IPS-11a (cell line): ENCODE data around the gene POPDC3.
"Not testable (repeated sequence)": the region's sequence is repeated elsewhere in the genome, so short reads cannot be mapped to it uniquely, and the experiment has no call there.

Experiments
- H3K4me3 ChIP-seq: one replicate; pipeline ENCODE4 v1.5.1; 2013; ENCODE audit warnings: low read depth, low read length, control low read depth

Gene POPDC3, protein sequence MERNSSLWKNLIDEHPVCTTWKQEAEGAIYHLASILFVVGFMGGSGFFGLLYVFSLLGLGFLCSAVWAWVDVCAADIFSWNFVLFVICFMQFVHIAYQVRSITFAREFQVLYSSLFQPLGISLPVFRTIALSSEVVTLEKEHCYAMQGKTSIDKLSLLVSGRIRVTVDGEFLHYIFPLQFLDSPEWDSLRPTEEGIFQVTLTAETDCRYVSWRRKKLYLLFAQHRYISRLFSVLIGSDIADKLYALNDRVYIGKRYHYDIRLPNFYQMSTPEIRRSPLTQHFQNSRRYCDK

DNA sequence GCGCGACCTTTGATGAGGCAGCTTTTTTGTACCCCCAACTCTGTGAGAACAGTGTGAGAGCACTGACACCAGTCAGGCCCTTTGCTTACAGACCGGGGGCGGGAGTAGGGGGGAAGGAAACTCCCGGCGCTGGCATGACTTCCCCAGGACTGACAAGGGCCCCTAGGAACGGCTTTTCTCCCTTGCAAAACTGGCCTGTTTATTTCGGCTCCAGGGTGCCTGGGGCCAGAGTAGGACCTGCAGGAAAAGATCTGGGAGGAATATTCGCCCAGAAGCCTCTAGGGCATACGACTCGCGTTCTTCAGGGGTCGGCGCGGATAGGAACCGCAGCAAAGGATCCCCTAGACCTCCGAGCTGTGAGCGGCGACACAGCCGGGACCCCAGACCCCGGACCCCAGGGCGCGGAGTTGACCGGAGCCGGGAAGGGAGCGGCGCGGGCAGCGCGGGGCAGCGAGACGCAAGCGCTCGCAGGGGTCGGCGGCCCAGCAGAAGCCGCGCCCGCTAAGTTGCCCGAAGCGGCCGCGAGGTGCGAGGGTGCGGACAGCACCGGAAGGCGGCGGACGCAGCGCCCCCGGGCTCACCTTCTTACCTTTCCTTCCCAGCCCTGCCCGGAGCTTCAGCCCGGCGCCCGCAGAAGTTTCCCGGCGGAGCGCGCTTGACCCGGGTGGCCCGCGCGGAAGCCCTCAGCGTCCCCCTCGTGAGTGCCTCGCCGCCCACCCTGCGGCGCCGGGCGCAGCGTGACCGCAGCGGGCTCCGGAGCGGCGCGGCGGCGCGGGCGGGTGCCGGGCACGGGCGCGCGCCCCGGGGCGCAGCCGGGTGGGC lies at the start of gene POPDC3:
Gene POPDC3 (minus strand): TSS at position 771 of the 822 bp plus-strand sequence. CDS start 18,105 bp downstream, outside the sequence.
- H3K4me3 ChIP-seq = peak within 1 kb of the TSS; percentile 50

DNA sequence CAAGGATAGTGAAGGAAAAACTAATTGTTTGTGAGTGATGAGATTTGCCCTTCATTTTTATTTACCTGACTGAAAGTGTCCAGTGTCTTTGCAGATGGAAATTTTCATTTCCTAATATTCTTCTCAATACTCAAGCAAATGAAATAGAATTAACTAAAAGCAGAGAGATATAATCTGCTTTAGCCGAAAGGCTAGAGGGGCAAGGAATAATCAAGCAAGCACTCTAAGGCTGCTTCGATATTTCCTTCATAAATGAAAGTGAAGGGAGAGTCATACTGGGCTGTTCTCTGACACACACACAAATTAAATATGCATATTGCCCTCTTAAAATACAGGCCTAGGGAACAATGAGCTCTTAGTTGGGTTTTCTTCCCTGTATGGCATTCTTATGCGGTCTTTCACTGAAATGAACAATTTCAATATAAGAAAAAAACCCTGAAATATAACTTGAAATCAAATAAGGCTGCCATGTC lies 47.5 kb upstream of the POPDC3 start:
- H3K4me3 ChIP-seq = no peak overlapping the region

DNA sequence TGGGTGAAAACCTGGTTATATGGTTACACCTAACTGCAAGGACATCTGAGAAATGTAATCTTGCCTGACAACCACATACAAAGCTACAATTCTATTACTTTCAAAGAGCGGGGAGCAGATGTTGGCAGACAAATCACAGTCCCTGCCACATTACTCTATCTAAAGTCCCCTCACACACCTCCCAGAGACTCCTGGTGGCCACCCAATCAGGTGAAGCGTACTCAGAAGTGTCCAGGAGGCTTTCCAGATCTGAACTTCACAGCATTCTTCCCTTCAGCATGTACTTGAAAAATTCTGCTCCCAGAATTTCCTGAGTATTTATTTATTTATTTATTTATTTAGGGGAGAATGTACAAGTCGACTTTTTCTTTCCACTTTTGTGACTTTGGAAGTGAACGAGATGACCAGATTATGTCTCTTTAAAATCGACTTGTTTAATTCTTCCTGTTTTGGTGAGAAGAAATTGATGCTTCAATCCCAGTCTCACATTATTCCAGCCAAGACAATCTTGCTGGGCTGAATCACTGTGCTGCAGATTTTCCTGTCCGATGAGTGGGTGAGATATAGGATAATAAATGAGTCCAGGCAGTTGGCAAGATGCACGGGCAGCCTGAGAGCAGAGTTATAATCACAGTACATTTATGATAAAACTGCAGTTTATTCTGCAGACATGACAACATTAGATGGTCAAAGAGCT lies 46.9 kb upstream of the POPDC3 start:
- no peak overlapping the region for H3K4me3 ChIP-seq

DNA sequence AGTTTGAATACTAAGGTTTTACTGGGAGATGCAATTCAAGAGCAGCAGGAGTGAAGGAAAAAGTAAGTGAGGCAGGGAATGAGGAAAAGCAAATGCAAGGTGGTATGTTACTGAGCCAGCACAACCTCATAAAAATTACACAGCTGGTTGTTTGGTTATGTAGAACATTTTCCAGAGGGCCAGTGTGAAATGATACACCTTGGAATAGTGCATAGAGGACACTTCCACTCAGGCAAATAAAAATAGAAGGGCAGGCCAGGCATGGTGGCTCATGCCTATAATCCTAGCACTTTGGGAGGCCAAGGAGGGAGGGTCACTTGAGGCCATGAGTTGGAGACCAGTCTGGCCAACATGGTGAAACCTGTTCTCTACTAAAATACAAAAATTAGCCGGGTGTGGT lies 43.4 kb upstream of the POPDC3 start:
- H3K4me3 ChIP-seq = no peak overlapping the region

DNA sequence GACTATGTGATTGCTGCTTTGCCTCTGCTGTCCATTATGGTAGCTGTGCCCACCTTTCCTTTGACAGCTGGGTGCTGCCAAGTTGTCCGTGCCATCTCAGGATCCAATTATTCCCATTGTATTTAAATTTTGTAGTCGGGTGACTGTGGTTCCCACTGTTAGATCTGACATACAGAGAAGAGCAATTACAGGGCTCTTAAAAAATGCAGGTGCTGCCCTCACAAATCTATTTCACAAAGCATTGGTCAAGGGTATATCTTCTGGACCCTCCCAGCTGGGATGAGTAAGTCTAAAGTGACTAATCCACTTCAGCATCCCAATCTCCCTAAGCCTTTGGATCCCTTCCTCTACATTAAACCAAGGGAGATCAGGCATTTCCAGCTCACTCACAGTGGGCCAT lies 41.4 kb upstream of the POPDC3 start:
- H3K4me3 ChIP-seq = not testable (repeated sequence)

DNA sequence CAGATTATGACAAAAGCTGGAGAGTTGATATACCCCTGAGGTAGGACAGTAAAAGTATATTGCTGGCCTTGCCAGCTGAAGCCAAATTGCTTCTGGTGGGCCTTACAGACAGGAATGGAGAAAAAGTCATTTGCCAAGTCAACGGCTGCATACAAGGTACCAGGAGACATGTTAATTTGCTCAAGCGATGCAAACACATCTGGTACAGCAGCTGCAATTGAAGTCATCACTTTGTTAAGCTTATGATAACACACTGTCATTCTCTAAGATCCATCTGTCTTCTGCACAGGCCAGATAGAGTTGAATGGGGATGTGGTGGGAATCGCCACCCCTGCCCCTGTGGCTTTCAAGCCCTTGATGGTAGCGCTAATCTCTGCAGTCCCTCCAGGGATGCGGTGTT lies 40.4 kb upstream of the POPDC3 start:
- no peak overlapping the region for H3K4me3 ChIP-seq

DNA sequence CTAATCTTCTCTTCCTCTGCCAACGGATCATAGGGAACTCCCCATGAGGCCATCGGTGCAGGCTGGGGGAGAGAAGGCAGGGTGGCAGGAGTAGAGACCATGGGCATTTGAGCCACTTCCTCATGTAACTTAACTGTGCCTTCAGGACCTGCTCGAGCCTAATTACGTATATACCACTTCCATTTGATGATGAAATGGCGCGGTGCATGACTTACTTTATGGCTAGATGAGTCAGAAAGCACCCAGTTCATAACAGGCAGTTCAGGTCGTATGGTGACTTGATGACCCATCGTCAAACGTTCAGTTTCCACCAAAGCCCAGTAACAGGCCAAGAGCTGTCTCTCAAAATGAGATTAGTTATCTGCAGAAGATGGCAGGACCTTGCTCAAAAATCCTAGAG lies 39.4 kb upstream of the POPDC3 start:
- not testable (repeated sequence) for H3K4me3 ChIP-seq

DNA sequence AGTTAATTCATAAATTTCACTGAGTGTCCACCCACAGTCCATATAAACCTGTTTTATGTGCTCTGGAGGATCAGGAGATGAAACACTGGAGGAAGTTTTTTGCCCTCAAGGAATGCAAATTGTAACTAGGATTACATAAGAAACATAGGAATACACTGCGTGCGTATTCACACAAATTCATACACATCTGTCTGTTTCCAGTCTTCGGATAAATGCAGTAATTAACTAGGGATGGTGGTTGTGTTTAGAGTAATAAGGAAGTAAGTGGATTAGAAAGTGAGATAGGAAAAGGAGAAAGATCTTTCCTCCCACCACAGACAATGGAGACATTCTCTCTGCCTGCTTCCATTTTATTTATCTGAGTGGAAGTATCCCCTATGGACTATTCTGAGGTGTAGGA lies 35.7 kb upstream of the POPDC3 start:
- H3K4me3 ChIP-seq = no peak overlapping the region

DNA sequence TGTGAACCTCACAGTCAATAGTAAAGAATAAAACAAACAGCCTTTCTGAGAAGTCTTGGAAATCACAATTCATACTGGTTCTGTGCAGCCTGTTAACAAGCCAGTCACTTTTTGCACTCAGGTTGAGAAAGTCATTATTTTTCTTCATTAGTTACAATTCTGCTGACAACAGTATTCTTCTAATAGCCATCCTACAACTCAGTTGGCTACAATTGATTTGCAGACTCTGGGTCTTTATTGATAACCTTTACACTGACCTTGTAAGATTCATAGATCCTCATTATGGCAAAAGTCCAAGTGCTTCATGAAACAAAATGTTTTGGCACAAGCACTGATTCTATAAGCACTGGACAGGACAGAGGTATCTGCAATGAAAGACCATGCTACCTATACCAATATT lies 34.9 kb upstream of the POPDC3 start:
- no peak overlapping the region for H3K4me3 ChIP-seq

DNA sequence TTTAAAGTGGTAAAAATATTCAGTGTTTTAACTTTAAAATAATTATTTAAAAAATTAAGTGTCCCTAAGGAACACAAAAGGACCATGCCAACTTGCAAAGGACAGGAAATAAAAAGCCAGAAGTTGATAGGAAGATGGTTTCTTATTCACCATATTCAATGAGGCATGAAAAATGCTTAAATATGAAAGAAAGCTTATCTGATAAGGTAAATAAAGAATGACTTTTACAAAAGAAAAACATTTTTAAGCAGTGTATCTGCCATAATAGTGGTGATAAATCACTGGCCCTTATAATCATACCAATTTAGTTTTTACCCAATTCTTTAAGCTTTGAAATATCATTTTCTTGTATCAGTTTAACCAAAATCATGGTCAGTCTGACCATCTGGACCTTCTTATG lies 33.5 kb upstream of the POPDC3 start:
- no peak overlapping the region for H3K4me3 ChIP-seq

DNA sequence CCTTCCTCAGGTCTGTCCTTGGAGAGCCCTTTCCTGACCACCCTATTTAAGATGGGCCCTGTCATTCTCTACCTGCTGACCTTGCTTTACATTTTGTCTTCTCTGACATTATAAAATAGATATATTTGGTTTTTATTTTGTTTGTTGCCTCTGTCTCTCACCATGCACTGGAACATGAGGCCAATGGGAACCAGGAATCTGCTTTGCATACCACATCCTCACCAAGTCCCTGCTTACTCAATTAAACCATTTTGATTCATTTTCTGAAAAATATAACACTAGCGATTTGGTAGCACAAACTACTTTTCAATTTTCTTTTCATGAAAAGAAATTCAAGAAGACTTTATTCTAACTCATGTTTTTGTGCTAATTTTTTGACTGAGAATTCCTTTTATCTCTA lies 32.8 kb upstream of the POPDC3 start:
- H3K4me3 ChIP-seq = no peak overlapping the region

DNA sequence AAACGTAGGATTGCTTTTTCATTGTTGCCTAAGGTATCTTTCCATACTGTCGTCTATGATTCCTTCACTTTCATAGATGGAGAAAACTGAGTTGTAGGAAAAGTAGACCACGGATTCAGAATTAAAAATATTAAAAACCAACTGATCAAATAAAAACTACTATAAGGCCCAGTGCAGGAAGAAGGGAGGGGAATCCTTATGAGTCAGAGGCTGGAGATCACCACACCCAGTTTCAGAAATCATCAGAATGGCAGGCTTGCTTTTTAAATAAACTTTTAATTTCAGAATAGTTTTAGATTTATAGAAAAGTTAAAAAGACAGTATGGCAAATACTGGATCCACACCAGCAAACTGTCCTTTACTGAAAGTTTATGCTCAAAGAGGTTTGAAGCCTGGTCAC lies 32.0 kb upstream of the POPDC3 start:
- H3K4me3 ChIP-seq = no peak overlapping the region

DNA sequence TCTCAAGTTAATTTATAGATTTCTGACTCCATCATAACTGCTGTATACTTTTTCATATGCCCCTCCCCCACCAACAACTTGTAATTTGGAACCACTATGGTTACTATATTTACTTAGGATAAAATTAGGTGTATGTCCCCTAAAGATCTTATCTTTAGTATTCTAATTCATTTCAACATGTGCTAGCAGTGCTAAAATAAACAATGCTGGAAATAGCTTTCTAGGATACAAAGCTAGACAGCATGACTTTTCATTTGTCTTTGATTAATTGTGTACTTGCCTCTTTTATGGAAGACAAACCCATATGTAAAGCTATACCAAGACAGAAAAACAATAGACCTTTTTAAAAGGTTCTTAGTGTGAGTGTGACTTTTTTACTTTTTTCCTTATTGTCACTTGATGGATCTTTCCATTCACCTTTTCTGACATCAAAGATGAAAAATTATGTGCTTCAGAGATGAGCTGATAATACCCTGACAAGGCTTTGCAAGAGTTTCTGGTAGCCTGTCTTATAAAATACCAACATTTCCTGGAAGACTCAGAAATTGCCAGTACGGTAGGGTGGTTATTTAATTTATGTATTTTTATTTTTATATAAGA lies 31.2 kb upstream of the POPDC3 start:
- no peak overlapping the region for H3K4me3 ChIP-seq

DNA sequence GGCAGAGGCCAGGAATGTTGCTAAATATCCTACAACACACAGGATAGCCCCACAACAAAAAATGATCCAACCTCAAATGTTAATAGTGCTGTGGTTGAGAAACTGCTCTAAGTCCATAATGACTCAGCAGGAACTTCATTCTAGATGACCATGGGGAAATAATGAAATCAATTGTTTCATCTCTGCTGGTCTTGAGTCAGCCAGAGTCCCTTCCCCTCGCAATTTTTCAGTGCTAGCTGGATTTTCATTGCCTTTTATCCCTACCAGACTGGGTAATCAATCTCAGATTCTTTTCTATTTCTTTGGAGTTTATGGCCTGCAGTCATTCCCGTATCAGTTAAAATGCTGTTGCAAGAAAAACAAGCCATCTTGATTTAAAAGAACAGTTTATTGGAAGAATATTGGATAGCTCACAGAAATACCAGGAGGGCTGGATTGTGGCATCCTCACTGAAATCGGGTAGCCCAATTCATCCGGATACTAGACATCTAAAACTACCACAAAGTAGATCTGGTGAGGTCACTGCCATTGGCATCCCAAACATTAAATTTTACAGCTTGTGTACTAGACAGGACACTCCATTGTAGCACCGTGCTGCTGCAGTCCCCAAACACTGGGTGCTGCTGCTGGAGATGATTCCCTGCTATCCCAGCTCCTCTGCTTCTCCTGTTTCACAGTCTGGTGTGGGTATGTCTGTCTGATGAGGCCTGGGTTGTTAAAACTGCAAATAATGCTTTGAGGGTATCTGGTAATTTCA lies 30.3 kb upstream of the POPDC3 start:
- no peak overlapping the region for H3K4me3 ChIP-seq

DNA sequence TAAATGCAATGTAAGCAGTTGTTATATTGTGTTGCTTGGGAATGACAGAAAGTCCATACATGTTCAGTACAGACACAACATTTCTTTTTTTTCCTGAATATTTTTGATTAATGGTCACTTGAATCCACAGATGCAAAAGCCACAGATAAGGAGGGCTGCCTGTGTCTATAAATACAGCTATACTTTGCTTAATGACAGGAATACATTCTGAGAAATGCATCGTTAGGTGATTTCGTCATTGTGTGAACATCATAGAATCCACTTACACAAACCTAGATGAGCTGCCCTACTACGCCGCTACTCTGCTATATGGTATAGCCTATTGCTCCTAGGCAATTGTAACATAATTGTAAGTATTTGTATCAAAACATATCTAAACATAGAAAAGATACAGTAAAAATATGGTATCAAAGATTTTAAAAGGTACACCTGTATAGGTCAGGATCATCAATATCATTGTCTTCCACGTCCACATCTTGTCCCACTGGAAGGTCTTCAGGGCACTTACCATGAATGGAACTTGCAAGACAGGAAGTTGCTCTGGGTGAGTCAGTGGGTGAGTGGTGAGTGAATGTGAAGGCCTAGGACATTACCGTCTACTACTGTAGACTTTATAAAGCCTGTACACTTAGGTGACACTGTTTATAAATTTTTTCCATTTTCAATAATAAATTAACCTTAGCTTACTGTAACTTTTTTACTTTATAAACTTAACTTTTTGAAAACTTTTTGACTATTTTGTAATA lies 27.9 kb upstream of the POPDC3 start:
- H3K4me3 ChIP-seq = no peak overlapping the region

DNA sequence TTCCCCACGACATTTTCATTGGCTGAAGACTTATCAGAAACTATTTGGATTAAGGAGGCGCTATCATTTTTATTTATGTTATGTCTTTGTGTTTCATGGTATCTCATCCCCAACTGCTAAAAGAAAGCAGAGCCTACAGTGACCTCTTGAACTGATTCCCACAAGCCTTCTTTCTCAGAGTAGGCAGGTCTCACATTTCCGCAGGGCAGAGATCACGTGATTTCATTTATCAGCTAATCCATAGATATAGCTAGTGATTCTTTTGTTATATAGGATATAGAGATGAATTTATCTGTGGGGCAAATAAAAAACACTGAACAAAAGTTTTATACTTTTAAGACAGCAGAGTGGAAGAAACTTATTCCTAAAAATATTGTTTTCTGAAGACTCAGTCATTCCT lies 25.0 kb upstream of the POPDC3 start:
- no peak overlapping the region for H3K4me3 ChIP-seq

DNA sequence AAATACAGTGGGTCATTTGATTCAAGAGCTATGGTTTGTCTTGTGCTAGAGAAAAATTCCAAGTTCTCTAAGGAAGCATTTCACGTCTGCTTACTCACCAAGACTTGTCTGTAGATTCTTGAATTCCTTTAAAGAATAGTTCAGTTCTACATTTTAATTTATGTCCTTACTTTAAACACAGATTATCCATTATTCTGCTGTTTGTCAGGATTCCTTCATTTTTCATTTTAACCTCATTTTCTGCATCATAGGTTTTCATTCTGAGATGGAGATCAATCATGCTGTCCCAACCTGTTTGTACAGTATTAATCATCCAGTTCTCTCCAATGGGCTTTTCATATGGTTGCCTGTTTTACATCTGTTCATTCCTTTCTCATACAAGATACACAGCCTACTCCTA lies 24.5 kb upstream of the POPDC3 start:
- no peak overlapping the region for H3K4me3 ChIP-seq

DNA sequence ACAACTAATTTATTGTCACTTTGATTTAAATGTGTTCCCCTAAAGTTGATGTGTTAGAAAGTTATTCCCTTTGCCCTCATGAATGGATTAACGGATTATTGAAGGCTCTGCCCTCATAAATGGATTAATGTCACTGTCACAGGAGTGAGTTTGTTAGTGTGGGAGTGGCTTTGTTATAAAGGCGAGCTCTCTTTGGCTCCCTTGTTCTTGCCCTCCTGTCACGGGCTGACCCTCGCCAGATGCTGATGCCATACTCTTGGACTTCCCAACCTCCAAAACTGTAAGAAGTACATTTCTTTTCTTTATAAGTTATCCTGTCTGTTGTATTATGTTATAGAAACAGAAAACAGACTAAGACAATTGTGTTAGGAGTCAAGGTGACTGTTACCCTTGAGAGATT lies 22.7 kb upstream of the POPDC3 start:
- H3K4me3 ChIP-seq = no peak overlapping the region

DNA sequence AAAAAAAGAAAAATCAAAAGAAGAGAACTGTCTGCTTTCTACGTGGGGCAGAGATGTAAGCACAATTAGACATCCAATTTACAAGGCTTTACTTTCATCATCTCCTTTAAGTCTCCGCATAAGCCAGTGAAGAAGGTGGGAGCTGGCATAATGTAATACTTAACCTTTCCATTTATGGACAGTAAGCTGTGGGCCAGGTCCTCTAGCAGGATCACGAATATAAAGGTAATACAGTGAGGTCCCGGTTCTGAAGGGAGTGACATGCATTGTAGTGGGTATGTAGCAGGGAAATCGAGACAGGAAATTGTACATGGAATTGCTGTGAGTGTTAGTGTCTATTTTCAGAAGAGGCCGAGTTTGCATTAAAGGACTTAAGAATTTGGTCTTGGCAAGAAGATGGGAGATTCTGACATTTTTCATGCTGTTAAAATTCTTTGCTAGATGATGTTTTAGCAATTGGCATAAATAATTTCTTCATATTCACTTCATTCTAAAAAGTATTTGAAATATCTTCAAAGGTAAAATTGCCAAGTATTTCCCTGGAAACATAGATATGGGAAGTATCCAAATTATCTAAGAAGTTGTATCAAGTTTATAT lies 20.4 kb upstream of the POPDC3 start:
- H3K4me3 ChIP-seq = no peak overlapping the region

DNA sequence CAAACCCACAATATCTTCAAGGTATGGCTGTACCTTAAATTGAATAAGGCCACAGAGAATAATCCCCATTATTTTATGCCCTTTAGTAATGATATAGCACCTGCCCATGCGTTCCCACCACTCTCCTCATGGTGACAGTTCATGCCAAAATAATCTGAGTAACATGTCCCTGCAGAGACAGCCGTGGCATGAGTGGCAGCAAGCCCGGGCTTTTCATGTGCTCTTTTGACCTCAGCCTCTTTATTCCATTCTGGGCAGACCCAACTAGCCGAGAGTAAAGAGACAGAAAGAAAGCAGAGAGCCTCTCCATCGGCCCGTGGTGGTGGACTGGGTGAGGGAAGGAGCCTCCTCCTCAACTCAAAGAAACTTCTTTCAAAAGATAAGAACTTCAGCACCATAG lies 19.9 kb upstream of the POPDC3 start:
- H3K4me3 ChIP-seq = no peak overlapping the region
